WI38 (cell line): ENCODE measurements around the gene ZFP69B.

Source experiments
- H3K4me3 ChIP-seq: 2 replicates; pipeline ENCODE4 v1.5.1; 2011; ENCODE audit warnings: low read depth, mild to moderate bottlenecking, control low read depth, low read length
- CTCF ChIP-seq: IDR thresholded peaks from 2 replicates; pipeline ENCODE4 v1.5.1; 2012; ENCODE audit warnings: low read depth, mild to moderate bottlenecking, control low read depth, low read length

Gene ZFP69B

GRCh38 chr1:40508375-40509341, 58.4 kb downstream of the ZFP69B start, which contains the start of gene EXO5:
EXO5 (plus strand) TSS chr1:40508767; CDS start chr1:40514545, 5,778 bp downstream.
- peak within 1 kb of the TSS; percentile 77 for H3K4me3 ChIP-seq
- TF ChIP-seq CTCF, result no peak
